GM18907 (cell line): ENCODE data around the gene ZCCHC3.
"Not testable (repeated sequence)": the region's sequence is repeated elsewhere in the genome, so short reads cannot be mapped to it uniquely, and the experiment has no call there.

Experiments used
- ATAC-seq: cut with Tn5 transposase; IDR thresholded peaks from one replicate; pipeline ENCODE4 v1.9.1; 2021; ENCODE audit warnings: mild to moderate bottlenecking, moderate library complexity; ENCODE audit not compliant: unreplicated experiment

The ZCCHC3 gene

GRCh38 chr20:297098-297924 lies at the start of gene ZCCHC3:
Gene ZCCHC3, plus strand, starts transcription at chr20:297570. Its CDS starts 17 bp downstream, at chr20:297587.
- peak; percentile 80 for ATAC-seq

- no peak for ATAC-seq
Observed at GRCh38 chr20:251354-251753, 46.0 kb upstream of the ZCCHC3 start.

- ATAC-seq = no peak
Observed at GRCh38 chr20:252801-253200, 44.6 kb upstream of the ZCCHC3 start.

- not testable (repeated sequence) for ATAC-seq
Observed at GRCh38 chr20:253447-253846, 43.9 kb upstream of the ZCCHC3 start.

- no peak for ATAC-seq
Observed at GRCh38 chr20:257419-257818, 40.0 kb upstream of the ZCCHC3 start, which contains the start of gene DEFB132. Gene DEFB132, plus strand, starts transcription at chr20:257724. Its CDS starts 55 bp downstream, at chr20:257779.

- no peak for ATAC-seq
Observed at GRCh38 chr20:258269-258858, 39.0 kb upstream of the ZCCHC3 start.

- no peak for ATAC-seq
Observed at GRCh38 chr20:258963-259362, 38.4 kb upstream of the ZCCHC3 start.

- no peak for ATAC-seq
Observed at GRCh38 chr20:259981-260380, 37.4 kb upstream of the ZCCHC3 start.

- ATAC-seq = no peak
Observed at GRCh38 chr20:263701-264100, 33.7 kb upstream of the ZCCHC3 start.

- ATAC-seq = peak; percentile 75
Observed at GRCh38 chr20:266596-267562, 30.5 kb upstream of the ZCCHC3 start.

- no peak for ATAC-seq
Observed at GRCh38 chr20:270517-270916, 26.9 kb upstream of the ZCCHC3 start.

GRCh38 chr20:271069-271468 lies 26.3 kb upstream of the ZCCHC3 start:
- ATAC-seq = no peak

- no peak for ATAC-seq
Observed at GRCh38 chr20:271528-271927, 25.8 kb upstream of the ZCCHC3 start.

GRCh38 chr20:272718-273117 lies 24.7 kb upstream of the ZCCHC3 start:
- no peak for ATAC-seq

- ATAC-seq = no peak
Observed at GRCh38 chr20:273884-274283, 23.5 kb upstream of the ZCCHC3 start.

- ATAC-seq = no peak
Observed at GRCh38 chr20:275791-276190, 21.6 kb upstream of the ZCCHC3 start.

- no peak for ATAC-seq
Observed at GRCh38 chr20:276620-277495, 20.5 kb upstream of the ZCCHC3 start.

- no peak for ATAC-seq
Observed at GRCh38 chr20:277496-277781, 19.9 kb upstream of the ZCCHC3 start.

GRCh38 chr20:278181-278580 lies 19.2 kb upstream of the ZCCHC3 start:
- no peak for ATAC-seq
